ENCODE results near the gene URB1. TPM values are rescaled to one million over a fixed set of nuclear protein-coding genes. Genes with fewer than 3 reads are reported as not detected.

URB1 gene
- total and polyA plus RNA-seq, 2 donors (not counting 3 experiments of a cell fraction or from before 2014, with no cell fraction given), result 8.0 to 27.3 TPM

DNA sequence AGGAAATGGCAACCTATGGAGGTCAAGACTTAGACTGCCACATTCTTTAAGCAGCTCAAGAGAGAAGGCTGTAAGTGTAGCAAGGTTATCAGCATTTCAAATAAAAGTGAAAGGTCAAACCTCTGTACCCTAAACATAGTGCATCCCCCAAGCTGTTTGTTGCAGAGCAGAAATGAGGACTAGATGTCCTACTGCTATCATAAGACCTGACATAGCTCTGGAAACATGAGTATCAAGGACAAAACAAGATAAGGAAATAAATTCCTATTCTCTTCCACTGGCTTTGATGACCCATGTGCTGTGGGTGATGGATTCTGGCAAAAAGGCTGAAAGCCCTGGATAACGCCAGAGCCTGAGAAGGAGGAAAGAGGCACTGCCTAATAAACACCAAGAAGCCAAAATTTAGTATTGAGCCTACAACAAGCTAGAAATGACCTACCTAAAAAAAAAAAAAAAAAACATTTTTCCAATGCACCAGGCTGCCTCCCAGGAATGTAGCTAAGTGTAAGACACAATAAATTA is 35.9 kb downstream of the URB1 start:
- dilution Hi-C loops (cut with MboI; ENCODE audit: extremely low pct_ligation_motif_present, low sequenced_read_pairs), result no loop called here
- no peak for FAIRE-seq
- POLR2A ChIA-PET, result interaction anchor here (0.7 kb wide), 1 partner anchor 22 kb away, joined by 6 read pairs; no protein-coding TSS in a partner anchor

More for the DNA sequence above, 35.9 kb downstream of the URB1 start:
- H3K4me3 ChIP-seq (replicated peaks in 1 of 3; ENCODE audit: insufficient read depth in 1 of 3, low read depth in 1 of 3, low read length in 3 of 3), result no peak overlapping the region
- no peaks in the 10 kb centered on the region for H4K20me1 ChIP-seq (replicated peaks; ENCODE audit: control insufficient read depth, extremely low read depth, insufficient read depth, low read length)
- BruUV-seq (replicated peaks), result no TSS peak
- no peaks in the 10 kb centered on the region for H3K27me3 ChIP-seq (ENCODE audit: control insufficient read depth in 2 of 2, insufficient read depth in 2 of 2, low read length in 2 of 2)
- H3K79me2 ChIP-seq (ENCODE audit: control insufficient read depth, insufficient read depth, low read length), result no peaks in the 10 kb centered on the region
- peaks cover 13 to 50% of the 10 kb centered on the region in 2 experiments for H3K36me3 ChIP-seq (ENCODE audit: control insufficient read depth in 2 of 2, extremely low read depth in 1 of 2, insufficient read depth in 2 of 2, low read length in 2 of 2)
- no peak overlapping the region for H2AFZ ChIP-seq (ENCODE audit: low read depth, low read length)
- no peak for DNase-seq (ENCODE audit: low read depth, low spot score)
- H3K9me1 ChIP-seq (replicated peaks; ENCODE audit: control insufficient read depth, extremely low read depth, insufficient read depth, low read length), result no peaks in the 10 kb centered on the region
- no peak overlapping the region for H3K4me2 ChIP-seq (ENCODE audit: insufficient read depth, low read length)
- no peaks in the 10 kb centered on the region for H3K4me1 ChIP-seq (ENCODE audit: control insufficient read depth, extremely low read depth, insufficient read depth, low read length)
- H3K27ac ChIP-seq (ENCODE audit: insufficient read depth, low read depth, low read length), result no peak overlapping the region
- intact Hi-C loops (cut with micrococcal nuclease), result no loop called here
- TF ChIP-seq JUN (IDR thresholded peaks at IDR 0.05; ENCODE audit: borderline replicate concordance, insufficient read depth, insufficient read length, low read depth) (no peak), EZH2 (IDR thresholded peaks at IDR 0.05; ENCODE audit: borderline replicate concordance, low read depth, low read length, severe bottlenecking) (no peak), GATA2 (IDR thresholded peaks at IDR 0.05; ENCODE audit: insufficient read depth, insufficient read length, low read depth, low read length) (no peak), MYC (IDR thresholded peaks at IDR 0.05; ENCODE audit: low read depth, low read length) (no peak), FOS (IDR thresholded peaks at IDR 0.05; ENCODE audit: borderline replicate concordance, insufficient read depth, low read length) (no peak)
- TF ChIP-seq, protein P1, sequence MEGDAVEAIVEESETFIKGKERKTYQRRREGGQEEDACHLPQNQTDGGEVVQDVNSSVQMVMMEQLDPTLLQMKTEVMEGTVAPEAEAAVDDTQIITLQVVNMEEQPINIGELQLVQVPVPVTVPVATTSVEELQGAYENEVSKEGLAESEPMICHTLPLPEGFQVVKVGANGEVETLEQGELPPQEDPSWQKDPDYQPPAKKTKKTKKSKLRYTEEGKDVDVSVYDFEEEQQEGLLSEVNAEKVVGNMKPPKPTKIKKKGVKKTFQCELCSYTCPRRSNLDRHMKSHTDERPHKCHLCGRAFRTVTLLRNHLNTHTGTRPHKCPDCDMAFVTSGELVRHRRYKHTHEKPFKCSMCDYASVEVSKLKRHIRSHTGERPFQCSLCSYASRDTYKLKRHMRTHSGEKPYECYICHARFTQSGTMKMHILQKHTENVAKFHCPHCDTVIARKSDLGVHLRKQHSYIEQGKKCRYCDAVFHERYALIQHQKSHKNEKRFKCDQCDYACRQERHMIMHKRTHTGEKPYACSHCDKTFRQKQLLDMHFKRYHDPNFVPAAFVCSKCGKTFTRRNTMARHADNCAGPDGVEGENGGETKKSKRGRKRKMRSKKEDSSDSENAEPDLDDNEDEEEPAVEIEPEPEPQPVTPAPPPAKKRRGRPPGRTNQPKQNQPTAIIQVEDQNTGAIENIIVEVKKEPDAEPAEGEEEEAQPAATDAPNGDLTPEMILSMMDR (IDR thresholded peaks at IDR 0.05; ENCODE audit: extremely low read depth in 1 of 2, insufficient read depth in 1 of 2, low read depth in 1 of 2, low read length in 2 of 2), result no peak
- H3K9me3 ChIP-seq (replicated peaks; ENCODE audit: control insufficient read depth, insufficient read depth, low read length), result no peaks in the 10 kb centered on the region
- H3K9ac ChIP-seq (replicated peaks; ENCODE audit: extremely low read depth, insufficient read depth, low read length), result no peak overlapping the region
- CTCF ChIA-PET, result interaction anchor here (2.2 kb wide), 1 partner anchor 244 kb away, joined by 8 read pairs; no protein-coding TSS in a partner anchor

Data from endothelial cell of umbilical vein (primary cell).